NCI-H1105 treated with DMSO at 0.1 percent for 48 hours (cell line): Measurements from ENCODE around the gene CNN3.
A peak's percentile ranks its signal among the peaks of the same experiment; 100 is the strongest.

Source experiments
- DNase-seq: peaks from one replicate; lab custom pipeline; 2025; lab: John Stamatoyannopoulos, UW

The CNN3 gene

GRCh38 chr1:94922761-94923331 lies 4.1 kb downstream of the CNN3 start:
- DNase-seq: no peak

GRCh38 chr1:94921977-94922376 lies 4.9 kb downstream of the CNN3 start:
- no peak for DNase-seq

- no peak for DNase-seq
Measured at GRCh38 chr1:94920061-94920460, 6.8 kb downstream of the CNN3 start.

- no peak for DNase-seq
Measured at GRCh38 chr1:94919241-94920030, 7.5 kb downstream of the CNN3 start.

GRCh38 chr1:94917251-94917650 lies 9.7 kb downstream of the CNN3 start:
- DNase-seq: no peak

GRCh38 chr1:94912263-94913184 lies 14.4 kb downstream of the CNN3 start:
- DNase-seq: no peak

GRCh38 chr1:94909486-94909885 lies 17.4 kb downstream of the CNN3 start:
- DNase-seq: no peak

- DNase-seq: no peak
Measured at GRCh38 chr1:94908965-94909364, 17.9 kb downstream of the CNN3 start.

- DNase-seq: no peak
Measured at GRCh38 chr1:94908190-94908589, 18.7 kb downstream of the CNN3 start.

GRCh38 chr1:94907136-94907535 lies 19.8 kb downstream of the CNN3 start:
- no peak for DNase-seq

GRCh38 chr1:94906382-94906781 lies 20.5 kb downstream of the CNN3 start:
- no peak for DNase-seq

- no peak for DNase-seq
Measured at GRCh38 chr1:94905207-94905606, 21.7 kb downstream of the CNN3 start.

GRCh38 chr1:94903280-94904009 lies 23.5 kb downstream of the CNN3 start:
- DNase-seq: no peak

GRCh38 chr1:94901841-94902240 lies 25.1 kb downstream of the CNN3 start:
- DNase-seq: peak; percentile 21

GRCh38 chr1:94899756-94900155 lies 27.2 kb downstream of the CNN3 start:
- DNase-seq: no peak

GRCh38 chr1:94898491-94899385 lies 28.2 kb downstream of the CNN3 start:
- no peak for DNase-seq

- no peak for DNase-seq
Measured at GRCh38 chr1:94895518-94895917, 31.4 kb downstream of the CNN3 start.

GRCh38 chr1:94894630-94895029 lies 32.3 kb downstream of the CNN3 start:
- DNase-seq: no peak

- DNase-seq: no peak
Measured at GRCh38 chr1:94892604-94893254, 34.2 kb downstream of the CNN3 start.

GRCh38 chr1:94888201-94888600 lies 38.7 kb downstream of the CNN3 start:
- no peak for DNase-seq
